Hematopoietic multipotent progenitor cell treated with erythropoietin and hydrocortisone succinate and interleukin-3 and kit ligand, for 8 days (in vitro differentiated cells): ENCODE data around the gene ITSN1.
"Not testable (repeated sequence)": the region's sequence is repeated elsewhere in the genome, so short reads cannot be mapped to it uniquely, and the experiment has no call there.

ENCODE experiments used
- DNase-seq: peaks from one replicate; pipeline ENCODE4 v3.0.0-alpha.2; 2015

The ITSN1 gene

GRCh38 chr21:33775100-33775828, 133.0 kb downstream of the ITSN1 start:
- DNase-seq = no peak

- no peak for DNase-seq
Measured at GRCh38 chr21:33780631-33781030, 138.3 kb downstream of the ITSN1 start.

- no peak for DNase-seq
Measured at GRCh38 chr21:33781121-33781520, 138.8 kb downstream of the ITSN1 start.

- no peak for DNase-seq
Measured at GRCh38 chr21:33783187-33783979, 141.1 kb downstream of the ITSN1 start.

GRCh38 chr21:33787431-33787830, 145.1 kb downstream of the ITSN1 start:
- no peak for DNase-seq

- not testable (repeated sequence) for DNase-seq
Measured at GRCh38 chr21:33788438-33788837, 146.1 kb downstream of the ITSN1 start.

GRCh38 chr21:33789697-33790096, 147.4 kb downstream of the ITSN1 start:
- DNase-seq = no peak

GRCh38 chr21:33791073-33791472, 148.8 kb downstream of the ITSN1 start:
- DNase-seq = no peak

GRCh38 chr21:33794596-33794995, 152.3 kb downstream of the ITSN1 start:
- DNase-seq = no peak

DNA sequence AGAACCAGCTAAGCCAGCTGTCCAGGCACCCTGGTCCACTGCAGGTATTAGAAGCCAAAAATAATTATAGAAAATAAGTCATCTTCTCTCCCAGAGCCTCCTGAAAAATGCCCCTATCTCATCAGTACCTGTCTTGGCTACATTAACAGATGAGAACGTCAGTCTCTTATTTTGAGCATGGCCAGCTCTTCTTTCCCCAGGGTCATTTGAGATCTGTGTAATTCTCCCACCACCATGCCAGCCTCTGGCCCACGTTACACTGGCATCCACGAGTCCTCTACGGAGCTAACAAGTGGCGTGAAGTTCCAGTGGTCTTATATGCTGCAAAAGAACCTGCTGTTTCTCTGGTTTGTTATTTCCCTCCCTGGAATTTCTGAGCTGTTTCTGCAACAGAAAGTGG, 155.3 kb downstream of the ITSN1 start:
- DNase-seq = no peak

DNA sequence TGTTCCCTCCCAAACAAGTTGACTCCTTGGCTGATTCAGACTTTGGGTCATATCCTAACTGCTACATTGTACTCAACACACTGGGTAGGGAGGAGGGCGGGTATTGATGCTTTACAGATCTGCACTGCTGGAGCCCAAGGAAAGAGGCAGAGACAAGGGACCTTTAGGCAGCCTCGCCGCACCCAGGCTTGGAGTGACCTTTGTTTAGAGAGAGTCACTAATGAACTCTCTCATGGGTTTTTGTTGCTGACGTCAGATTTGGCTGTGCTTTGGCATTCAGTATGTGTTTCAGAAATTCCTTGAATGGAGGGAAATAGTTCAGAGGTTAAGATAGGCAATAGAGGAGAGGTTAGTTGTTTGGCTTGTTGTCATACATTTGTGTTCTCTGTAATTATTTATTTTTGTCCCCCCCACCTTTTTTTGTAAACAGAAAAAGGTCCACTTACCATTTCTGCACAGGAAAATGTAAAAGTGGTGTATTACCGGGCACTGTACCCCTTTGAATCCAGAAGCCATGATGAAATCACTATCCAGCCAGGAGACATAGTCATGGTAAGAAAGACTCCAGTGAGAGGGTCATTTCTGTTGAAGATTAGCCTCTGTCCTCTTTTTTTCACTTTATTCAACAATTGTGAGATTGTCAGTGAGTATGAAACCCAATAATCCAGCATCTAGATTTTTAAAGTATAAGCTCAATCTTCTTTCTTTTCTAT, 157.2 kb downstream of the ITSN1 start:
- DNase-seq = no peak

DNA sequence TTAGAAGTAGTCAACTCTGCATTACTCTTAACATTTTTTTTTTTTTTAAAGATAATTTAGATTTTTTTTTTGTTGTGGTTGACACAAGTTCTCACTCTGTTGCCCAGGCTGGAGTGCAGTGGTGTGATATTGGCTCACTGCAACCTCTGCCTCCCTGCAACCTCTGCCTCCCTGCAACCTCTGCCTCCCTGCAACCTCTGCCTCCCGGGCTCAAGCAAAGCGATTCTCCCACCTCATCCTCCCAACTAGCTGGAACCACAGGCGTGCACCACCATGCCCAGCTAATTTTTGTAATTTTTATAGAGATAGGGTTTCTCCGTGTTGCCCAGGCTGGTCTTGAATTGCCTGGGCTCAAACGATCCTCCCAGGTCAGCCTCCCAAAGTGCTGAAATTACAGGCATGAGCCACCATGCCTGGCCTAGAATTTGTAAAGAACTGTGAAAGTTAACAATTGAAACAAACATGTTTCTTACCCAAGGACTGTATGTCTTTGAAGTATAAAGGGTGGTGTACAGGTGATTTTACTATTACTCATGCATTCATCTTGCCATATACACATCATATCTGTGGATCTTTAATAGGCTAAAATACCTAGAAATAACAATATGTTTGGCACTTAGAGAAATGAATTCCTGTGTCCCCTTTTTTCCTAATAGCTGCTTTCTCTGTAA, 158.6 kb downstream of the ITSN1 start:
- DNase-seq = no peak

- no peak for DNase-seq
Measured at GRCh38 chr21:33801424-33802405, 159.4 kb downstream of the ITSN1 start.

DNA sequence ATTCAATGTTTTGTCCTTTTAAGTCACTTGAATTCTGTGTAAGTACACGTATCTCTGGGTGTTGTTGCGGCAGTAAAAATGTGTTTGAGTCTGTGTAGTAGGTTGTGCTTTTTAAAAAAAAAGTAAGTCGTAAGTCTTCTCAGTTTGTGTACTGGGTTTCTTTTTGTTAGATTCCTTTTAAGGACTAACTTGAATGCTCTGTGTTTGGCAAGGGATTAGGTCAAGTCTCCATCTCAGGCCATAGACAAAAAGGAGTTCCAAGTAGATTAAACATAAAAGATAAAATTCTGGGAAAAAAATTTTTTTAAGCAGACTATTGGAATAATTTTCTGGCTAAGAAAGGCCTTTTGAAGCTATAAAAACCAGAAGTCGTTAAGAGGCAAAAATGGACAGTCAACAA, 160.2 kb downstream of the ITSN1 start:
- no peak for DNase-seq

DNA sequence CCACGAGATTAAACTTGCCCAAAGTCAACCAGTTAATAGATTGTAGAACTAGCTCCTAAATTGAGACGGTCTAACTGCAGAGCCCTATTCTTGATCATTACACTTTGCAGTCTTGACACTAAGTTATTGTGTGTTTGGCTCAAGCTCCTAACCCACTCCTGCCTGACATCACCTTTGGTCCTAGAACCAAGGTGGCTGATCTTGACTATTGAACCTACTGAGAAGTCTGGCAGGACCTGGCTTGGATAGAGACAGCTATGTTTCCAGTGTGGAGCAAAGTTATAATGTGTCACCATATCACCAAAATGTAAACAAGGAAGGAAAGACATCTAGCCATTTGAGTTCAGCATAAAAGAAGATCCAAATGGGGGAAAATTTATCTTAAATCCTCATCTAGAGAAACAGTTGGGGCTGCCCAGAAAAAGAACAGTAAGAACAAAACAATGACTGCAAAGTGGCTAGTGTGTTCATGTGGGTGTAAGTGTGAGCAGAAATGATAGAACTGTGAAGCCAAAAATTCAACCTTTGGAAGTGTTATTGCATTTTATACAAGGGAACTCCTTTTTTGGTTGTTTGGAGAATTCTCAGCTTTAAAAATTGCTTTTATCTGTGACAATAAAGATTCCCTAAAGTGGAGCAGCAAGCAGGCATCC, 166.5 kb downstream of the ITSN1 start:
- no peak for DNase-seq

DNA sequence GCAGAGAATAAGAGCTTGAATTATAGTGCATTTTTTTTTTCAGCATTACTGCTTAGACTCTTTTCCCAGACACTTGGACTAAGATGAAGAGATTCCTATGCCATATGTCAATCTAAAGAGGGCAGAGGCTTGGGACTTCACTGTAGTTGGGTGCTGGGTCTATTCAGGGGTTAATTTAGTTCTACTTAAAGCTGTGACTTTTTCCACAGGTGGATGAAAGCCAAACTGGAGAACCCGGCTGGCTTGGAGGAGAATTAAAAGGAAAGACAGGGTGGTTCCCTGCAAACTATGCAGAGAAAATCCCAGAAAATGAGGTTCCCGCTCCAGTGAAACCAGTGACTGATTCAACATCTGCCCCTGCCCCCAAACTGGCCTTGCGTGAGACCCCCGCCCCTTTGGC, 168.5 kb downstream of the ITSN1 start:
- DNase-seq = no peak

- DNase-seq = peak; percentile 53
Measured at GRCh38 chr21:33811167-33812010, 169.1 kb downstream of the ITSN1 start.

DNA sequence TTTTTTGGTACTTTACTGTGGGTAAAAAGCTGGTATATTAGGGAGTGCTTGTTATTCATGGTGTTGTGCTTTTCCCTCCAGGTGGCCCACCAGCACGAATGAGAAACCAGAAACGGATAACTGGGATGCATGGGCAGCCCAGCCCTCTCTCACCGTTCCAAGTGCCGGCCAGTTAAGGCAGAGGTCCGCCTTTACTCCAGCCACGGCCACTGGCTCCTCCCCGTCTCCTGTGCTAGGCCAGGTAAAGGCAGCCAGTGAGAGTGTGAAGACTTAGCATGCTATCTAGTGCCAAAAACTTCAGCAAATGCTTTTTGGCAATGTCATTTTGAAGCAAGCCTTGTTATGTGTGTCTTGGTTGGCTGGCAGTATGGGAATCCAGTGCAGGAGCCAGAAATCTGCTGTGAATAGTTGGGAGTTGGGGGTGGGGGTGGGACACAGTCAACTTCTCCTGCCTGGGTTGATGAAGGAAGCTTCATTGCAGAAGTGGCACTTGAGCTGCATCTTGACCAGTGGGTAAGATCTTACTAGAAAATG, 171.6 kb downstream of the ITSN1 start:
- DNase-seq = no peak

DNA sequence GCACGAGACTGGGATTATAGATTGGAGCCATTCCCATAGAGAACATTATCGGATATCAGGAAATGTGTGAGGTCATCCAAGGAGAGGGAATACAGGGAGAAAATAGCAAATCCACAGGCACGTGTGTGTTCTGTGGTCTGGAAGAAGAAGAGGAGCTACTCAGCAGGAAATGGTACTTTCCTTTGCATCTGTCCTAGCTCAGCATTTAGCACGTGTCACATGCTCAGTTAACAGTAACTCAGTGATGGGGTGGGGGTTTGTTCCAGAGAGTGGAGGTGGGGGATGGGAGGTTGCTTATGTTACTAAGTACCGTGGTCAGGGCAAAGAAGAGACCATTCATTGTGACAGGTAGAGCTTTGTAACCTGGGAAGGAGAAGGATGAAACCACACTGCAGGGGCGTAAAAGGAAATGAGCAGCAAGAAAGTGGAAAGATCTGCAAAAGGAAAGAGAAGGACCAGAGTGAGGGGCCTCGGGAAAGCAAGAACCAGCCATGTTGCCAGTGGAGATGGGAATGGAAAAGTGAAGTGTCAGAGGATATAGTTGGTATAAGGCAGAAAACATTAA, 172.9 kb downstream of the ITSN1 start:
- no peak for DNase-seq

GRCh38 chr21:33816174-33816573, 173.9 kb downstream of the ITSN1 start:
- DNase-seq = no peak
